IMR-90 (cell line): ENCODE results near the gene USP20. TPM values are rescaled to one million over a fixed set of nuclear protein-coding genes. Genes with fewer than 3 reads are reported as not detected.

ENCODE experiments used
- ATAC-seq: fragments of 200-7000 bp; cut with Tn5 transposase; 2 replicates; pipeline ENCODE4 v1.9.1; 2020; ENCODE audit warnings: low read depth, mild to moderate bottlenecking, moderate library complexity
- BruUV-seq: library from RNA; stranded (reverse); fragments of 400-500 nt; replicated peaks from 2 replicates; lab custom pipeline; 2021; lab: Mats Ljungman, UMichigan
- CTCF ChIA-PET: fragments of 300-600 bp; formaldehyde crosslinking; extraction: SDS; loops from one replicate; lab custom pipeline; 2021; ENCODE audit warnings: antibody characterized with exemption; lab: Yijun Ruan, JAX
- POLR2A ChIA-PET: fragments of 300-600 bp; sonication (Branson Sonifier 250); formaldehyde crosslinking; loops from one replicate; lab custom pipeline; 2022; ENCODE audit warnings: antibody characterized with exemption; ENCODE audit not compliant: unreplicated experiment; lab: Charles Lee
- DNase-seq: peaks from one replicate; pipeline ENCODE4 v3.0.0; 2013
- H2AFZ ChIP-seq: replicated peaks from 2 replicates; pipeline ENCODE3; 2013; ENCODE audit warnings: low read length, mild to moderate bottlenecking; ENCODE audit not compliant: poor library complexity
- H2AK5ac ChIP-seq: 2 replicates; pipeline ENCODE4 v1.6.1; 2013; ENCODE audit warnings: low read depth, low read length, inconsistent platforms
- H2AK9ac ChIP-seq: replicated peaks from 2 replicates; pipeline ENCODE3; 2013; ENCODE audit warnings: mild to moderate bottlenecking, low read depth, low read length, moderate library complexity; ENCODE audit not compliant: poor library complexity
- H2BK120ac ChIP-seq: 2 replicates; pipeline ENCODE4 v1.6.1; 2013; ENCODE audit warnings: low read depth, low read length, inconsistent platforms
- H2BK15ac ChIP-seq: 3 replicates; pipeline ENCODE4 v1.6.1; 2013; ENCODE audit warnings: low read depth, low read length, inconsistent platforms
- H2BK20ac ChIP-seq: 2 replicates; pipeline ENCODE4 v1.6.1; 2013; ENCODE audit warnings: low read depth, mild to moderate bottlenecking, inconsistent platforms, low read length, moderate library complexity
- H2BK5ac ChIP-seq: 2 replicates; pipeline ENCODE4 v1.6.1; 2013; ENCODE audit warnings: mild to moderate bottlenecking, low read depth, low read length, inconsistent platforms; ENCODE audit not compliant: poor library complexity, severe bottlenecking
- H3K14ac ChIP-seq: replicated peaks from 2 replicates; pipeline ENCODE4 v1.6.1; 2013; ENCODE audit warnings: low read depth, low read length, inconsistent platforms
- H3K18ac ChIP-seq: 2 replicates; pipeline ENCODE4 v1.6.1; 2013; ENCODE audit warnings: low read depth, low read length, control low read depth
- H3K23ac ChIP-seq: 2 replicates; pipeline ENCODE4 v1.6.1; 2013; ENCODE audit warnings: low read depth, low read length, inconsistent platforms
- H3K27ac ChIP-seq: 2 replicates; pipeline ENCODE4 v1.5.1; 2013; ENCODE audit warnings: mild to moderate bottlenecking, control low read depth, low read length; ENCODE audit not compliant: insufficient read depth
- H3K27me3 ChIP-seq: 2 replicates; pipeline ENCODE4 v1.6.1; 2013; ENCODE audit warnings: low read length; ENCODE audit not compliant: control insufficient read depth, insufficient read depth
- H3K36me3 ChIP-seq: 2 replicates; pipeline ENCODE4 v1.6.1; 2013; ENCODE audit warnings: low read length, mixed read lengths; ENCODE audit not compliant: control insufficient read depth, insufficient read depth
- H3K4ac ChIP-seq: 2 replicates; pipeline ENCODE4 v1.6.1; 2013; ENCODE audit warnings: low read depth, low read length, inconsistent platforms
- H3K4me1 ChIP-seq: 2 replicates; pipeline ENCODE4 v1.6.1; 2013; ENCODE audit warnings: low read length, mixed read lengths; ENCODE audit not compliant: control insufficient read depth, insufficient read depth
- H3K4me2 ChIP-seq: 2 replicates; pipeline ENCODE4 v1.6.1; 2013; ENCODE audit warnings: low read depth, mild to moderate bottlenecking, control low read depth, low read length, moderate library complexity
- H3K4me3 ChIP-seq: 2 replicates; pipeline ENCODE4 v1.5.1; 2013; ENCODE audit warnings: low read depth, mild to moderate bottlenecking, control low read depth, low read length, moderate library complexity; ENCODE audit not compliant: insufficient read depth
- H3K56ac ChIP-seq: 2 replicates; pipeline ENCODE4 v1.6.1; 2013; ENCODE audit warnings: low read length, inconsistent platforms; ENCODE audit not compliant: insufficient read depth; ENCODE audit errors: extremely low read depth
- H3K79me1 ChIP-seq, 2 experiments: 2 replicates each; pipeline ENCODE4 v1.6.1; 2013; ENCODE audit warnings: low read length in 2 of 2, inconsistent platforms in 1 of 2, low read depth in 1 of 2
- H3K9ac ChIP-seq: 2 replicates; pipeline ENCODE4 v1.6.1; 2013; ENCODE audit warnings: low read depth, low read length, control low read depth
- H3K9me1 ChIP-seq: 2 replicates; pipeline ENCODE4 v1.6.1; 2013; ENCODE audit warnings: low read length, inconsistent platforms; ENCODE audit not compliant: insufficient read depth
- H3K9me3 ChIP-seq: 2 replicates; pipeline ENCODE4 v1.6.1; 2013; ENCODE audit warnings: low read length; ENCODE audit not compliant: control insufficient read depth, insufficient read depth
- H4K20me1 ChIP-seq: 2 replicates; pipeline ENCODE4 v1.6.1; 2013; ENCODE audit warnings: low read length, inconsistent platforms; ENCODE audit not compliant: insufficient read depth
- H4K5ac ChIP-seq: 2 replicates; pipeline ENCODE4 v1.6.1; 2013; ENCODE audit warnings: mild to moderate bottlenecking, low read depth, low read length, control low read depth
- H4K8ac ChIP-seq, 2 experiments: 2 replicates each; pipeline ENCODE4 v1.6.1; 2013; ENCODE audit warnings: low read depth in 2 of 2, low read length in 2 of 2, control low read depth in 1 of 2, inconsistent platforms in 1 of 2
- H4K91ac ChIP-seq: 2 replicates; pipeline ENCODE4 v1.6.1; 2013; ENCODE audit warnings: low read depth, low read length, inconsistent platforms; ENCODE audit not compliant: insufficient read depth
- BHLHE40 ChIP-seq: fragments of 150-350 bp; IDR thresholded peaks from 2 replicates; pipeline ENCODE4 v1.6.1; 2016; ENCODE audit warnings: mild to moderate bottlenecking, low read depth, low read length
- CEBPB ChIP-seq: IDR thresholded peaks from 2 replicates; pipeline ENCODE4 v1.6.1; 2012; ENCODE audit warnings: low read depth, low read length, improper control_type of control experiment
- CHD1 ChIP-seq: IDR thresholded peaks from 2 replicates; pipeline ENCODE4 v1.6.1; 2012; ENCODE audit warnings: low read depth, low read length, improper control_type of control experiment
- MAZ ChIP-seq: IDR thresholded peaks from 2 replicates; pipeline ENCODE4 v1.6.1; 2012; ENCODE audit warnings: low read depth, mild to moderate bottlenecking, low read length, improper control_type of control experiment, moderate library complexity, borderline replicate concordance
- NFE2L2 ChIP-seq: fragments of 150-350 bp; IDR thresholded peaks from 2 replicates; pipeline ENCODE4 v1.6.1; 2016; ENCODE audit warnings: low read depth, mild to moderate bottlenecking, low read length
- RAD21 ChIP-seq: IDR thresholded peaks from 2 replicates; pipeline ENCODE4 v1.6.1; 2012; ENCODE audit warnings: low read length, improper control_type of control experiment
- SMC3 ChIP-seq: fragments of 150-350 bp; IDR thresholded peaks from 2 replicates; pipeline ENCODE4 v1.6.1; 2016; ENCODE audit warnings: low read depth, mild to moderate bottlenecking, antibody characterized with exemption, low read length, moderate library complexity
- USF2 ChIP-seq: fragments of 150-350 bp; IDR thresholded peaks from 2 replicates; pipeline ENCODE4 v1.6.1; 2017; ENCODE audit warnings: mild to moderate bottlenecking, antibody characterized with exemption, low read length, low read depth
- WGBS, 2 experiments: methylation state at CpG; one replicate each; pipeline versions ENCODE4 v1.1.5 to v1.1.7; 2013; ENCODE audit warnings: missing lambda C conversion rate in 2 of 2; ENCODE audit not compliant: insufficient read length in 1 of 2; ENCODE audit errors: extremely low coverage in 2 of 2; 5-methylcytosine and 5-hydroxymethylcytosine counted together
- dilution Hi-C: fragments of 300-500 bp; cut with HindIII; formaldehyde crosslinking; loops from one replicate; pipeline ENCODE4 v1.14.3; 2018; ENCODE audit warnings: low sequenced_read_pairs; ENCODE audit not compliant: unreplicated experiment
- in situ Hi-C: fragments of 300-500 bp; cut with MboI; formaldehyde crosslinking; loops from 3 replicates; pipeline ENCODE4 v1.14.3; 2019; ENCODE audit warnings: low sequenced_read_pairs, inconsistent platforms, mixed read lengths
- intact Hi-C: fragments of 100-400 bp; cut with micrococcal nuclease; formaldehyde crosslinking; loops from 2 replicates; pipeline ENCODE4 v1.10.0; 2022
- polyA plus RNA-seq, 3 experiments: library from polyadenylated mRNA; depleted of rRNA; stranded (reverse); fragments of >200 nt; gene quantifications; 2 replicates each; pipeline ENCODE4 v1.2.3, GENCODE V29; 2012; ENCODE audit warnings: low replicate concordance in 1 of 3
- total RNA-seq: library from RNA; depleted of rRNA; stranded (reverse); fragments of >200 nt; gene quantifications from 2 replicates; pipeline ENCODE4 v1.2.3, GENCODE V29; 2012

The USP20 gene
- total and polyA plus RNA-seq, 2 of the 4 experiments (the other 2 are of a cell fraction) = 3.8 to 21.6 TPM

GRCh38 chr9:129850821-129851550 is 15.7 kb downstream of the USP20 start:
- Histone ChIP-seq H3K9me3 (no peaks in the 10 kb centered on the region), H2AFZ (no peak overlapping the region), H3K4me1 (no peaks in the 10 kb centered on the region), H3K14ac (no peak overlapping the region), H2BK120ac (no peak overlapping the region), H2AK9ac (no peak overlapping the region), H3K27me3 (no peaks in the 10 kb centered on the region), H2BK15ac (no peak overlapping the region), H3K4me3 (no peak overlapping the region), H4K8ac (no peak overlapping the region), H3K4ac (no peak overlapping the region), H3K56ac (no peak overlapping the region), H4K20me1 (peaks cover 4% of the 10 kb centered on the region; the same call in 1 of the 2 replicates), H3K9ac (no peak overlapping the region), H3K4me2 (no peak overlapping the region), H3K9me1 (peaks cover 3% of the 10 kb centered on the region; the same call in 1 of the 2 replicates), H2AK5ac (no peak overlapping the region), H4K91ac (no peak overlapping the region), H3K27ac (no peak overlapping the region), H4K5ac (no peak overlapping the region), H3K23ac (no peak overlapping the region), H2BK20ac (no peak overlapping the region), H2BK5ac (no peak overlapping the region), H3K79me1 (0 out of 4 replicates have a peak, but pooled peaks cover 0 to 3% of the 10 kb centered on the region in 2 experiments), H3K18ac (no peak overlapping the region), H3K36me3 (peaks cover 31% of the 10 kb centered on the region)
- TF ChIP-seq CHD1 (no peak), SMC3 (no peak), RAD21 (no peak), NFE2L2 (no peak), MAZ (no peak), BHLHE40 (no peak), USF2 (no peak), CEBPB (no peak)
- DNase-seq (no peak), ATAC-seq (no peak)
- ChIA-PET CTCF (no interaction called here), POLR2A (no interaction called here)
- WGBS, 2 experiments = 100% methylated on average over 2 of the region's 6 CpGs; no CpG with 5 or more reads in 1 of the 2 experiments
- no TSS peak for BruUV-seq
- dilution Hi-C loops = no loop called here
- intact Hi-C loops = no loop called here
- in situ Hi-C loops = no loop called here
